K562 (cell line): ENCODE results near the gene ZNF22. TPM values are rescaled to one million over a fixed set of nuclear protein-coding genes. Genes with fewer than 3 reads are reported as not detected.

ENCODE experiments used
- ARID1B ChIP-seq: fragments of 450-650 bp; IDR thresholded peaks from 2 replicates; pipeline ENCODE4 v1.6.1; 2016; ENCODE audit warnings: antibody characterized with exemption, mild to moderate bottlenecking, inconsistent platforms
- BCOR ChIP-seq: fragments of 450-650 bp; IDR thresholded peaks from 2 replicates; pipeline ENCODE4 v1.6.1; 2016
- CEBPB ChIP-seq: fragments of 450-650 bp; IDR thresholded peaks from 2 replicates; pipeline ENCODE4 v1.6.1; 2016; ENCODE audit warnings: missing genetic modification characterization, missing compliant biosample characterization
- CREB1 ChIP-seq, 2 experiments: sonication (generic) in 1 of 2; formaldehyde crosslinking in 1 of 2; IDR thresholded peaks; 2 replicates each; pipeline versions ENCODE4 v1.6.1 to v1.8.0; 2012 to 2022; ENCODE audit warnings: inconsistent platforms in 1 of 2, mild to moderate bottlenecking in 1 of 2, missing genetic modification reagents in 1 of 2, moderate library complexity in 1 of 2
- DDX20 ChIP-seq: fragments of 450-650 bp; IDR thresholded peaks from 2 replicates; pipeline ENCODE4 v1.6.1; 2016; ENCODE audit warnings: missing genetic modification characterization, low read depth, mild to moderate bottlenecking, missing compliant biosample characterization, moderate library complexity
- GABPB2 ChIP-seq: fragments of 250-450 bp; sonication (Bioruptor Pico); conservative IDR thresholded peaks from 2 replicates; pipeline ENCODE4 v1.5.1; 2021; ENCODE audit warnings: mild to moderate bottlenecking
- HDAC1 ChIP-seq, 2 experiments: fragments of 450-650 bp; IDR thresholded peaks; 2 replicates each; pipeline ENCODE4 v1.6.1; 2016 to 2017; ENCODE audit warnings: inconsistent platforms in 1 of 2, mild to moderate bottlenecking in 1 of 2, moderate library complexity in 1 of 2
- HDAC2 ChIP-seq: fragments of 450-650 bp; IDR thresholded peaks from 2 replicates; pipeline ENCODE4 v1.6.1; 2016; ENCODE audit warnings: mild to moderate bottlenecking
- HMGN3 ChIP-seq: IDR thresholded peaks from 2 replicates; pipeline ENCODE4 v1.6.1; 2011; ENCODE audit warnings: borderline replicate concordance, low read depth, mild to moderate bottlenecking, mixed read lengths, low read length; ENCODE audit not compliant: insufficient read length; ENCODE audit errors: extremely low read depth
- HNRNPL ChIP-seq: fragments of 200-400 bp; formaldehyde crosslinking; IDR thresholded peaks from 2 replicates; pipeline ENCODE4 v1.6.1; 2017; ENCODE audit warnings: low read depth, mild to moderate bottlenecking, low read length
- KLF1 ChIP-seq: fragments of 450-650 bp; IDR thresholded peaks from 2 replicates; pipeline ENCODE4 v1.6.1; 2016; ENCODE audit warnings: missing genetic modification characterization, missing compliant biosample characterization
- MEIS2 ChIP-seq: fragments of 450-650 bp; IDR thresholded peaks from 2 replicates; pipeline ENCODE4 v1.6.1; 2014; ENCODE audit warnings: mild to moderate bottlenecking; ENCODE audit not compliant: partially characterized antibody
- NR4A1 ChIP-seq, 2 experiments: fragments of 250-450 bp in 1 of 2; fragments of 450-650 bp in 1 of 2; sonication (Bioruptor Pico) in 1 of 2; IDR thresholded peaks; 2 replicates each; pipeline versions ENCODE4 v1.4.0 to v1.6.1; 2016 to 2020; ENCODE audit warnings: mild to moderate bottlenecking in 2 of 2, missing compliant biosample characterization in 1 of 2, missing genetic modification characterization in 1 of 2, moderate library complexity in 1 of 2
- RNF2 ChIP-seq: sonication (generic); IDR thresholded peaks from 2 replicates; pipeline ENCODE4 v1.6.1; 2016
- SETDB1 ChIP-seq: IDR thresholded peaks from one replicate; pipeline ENCODE4 v1.6.1; 2012; ENCODE audit warnings: low read length, control low read depth, inconsistent platforms
- TEAD4 ChIP-seq, 2 experiments: sonication (generic) in 1 of 2; formaldehyde crosslinking in 1 of 2; IDR thresholded peaks; 2 replicates each; pipeline versions ENCODE4 v1.6.1 to v1.8.0; 2012 to 2022; ENCODE audit warnings: borderline replicate concordance in 1 of 2, inconsistent platforms in 1 of 2, low read length in 1 of 2, mild to moderate bottlenecking in 1 of 2, missing genetic modification reagents in 1 of 2
- ZC3H4 ChIP-seq: sonication (generic); formaldehyde crosslinking; IDR thresholded peaks from 2 replicates; pipeline ENCODE4 v1.9.0; 2021; ENCODE audit warnings: missing genetic modification reagents, borderline replicate concordance
- ZNF764 ChIP-seq: fragments of 250-450 bp; sonication (Bioruptor Pico); IDR thresholded peaks from 2 replicates; pipeline ENCODE4 v1.4.0; 2020; ENCODE audit warnings: low read depth, mild to moderate bottlenecking, moderate library complexity
- polyA plus RNA-seq, 8 experiments: library from polyadenylated mRNA; depleted of rRNA in 4 of 8; stranded (reverse) in 5 of 8; unstranded in 3 of 8; fragments of >200 nt; fragmentation: Nextera tagmentation in 2 of 8; fragmentation: Illumina TruSeq in 1 of 8; extraction: Ambion mirVana in 2 of 8; extraction: Trizol in 1 of 8; gene quantifications; 2 replicates each; pipeline versions ENCODE4 v1.2.1 to v1.2.3, GENCODE V29; 2011 to 2014; ENCODE audit warnings: inconsistent platforms in 1 of 8, missing spikeins in 1 of 8
- total RNA-seq, 7 experiments: library from RNA; depleted of rRNA in 6 of 7; stranded (reverse); fragments of >200 nt in 6 of 7; fragmentation: Illumina TruSeq in 2 of 7; extraction: Trizol in 2 of 7; gene quantifications; 2 replicates each; pipeline versions ENCODE4 v1.2.1 to v1.2.3, GENCODE V29; 2011 to 2021; ENCODE audit warnings: low replicate concordance in 1 of 7
- TF ChIP-seq, protein P1 (sequence below), 3 experiments: fragments of 200-800 bp in 1 of 3; sonication (Bioruptor generic) in 1 of 3; sonication (generic) in 1 of 3; formaldehyde crosslinking in 1 of 3; IDR thresholded peaks; 2 replicates each; pipeline versions ENCODE4 v1.6.1 to v1.8.0; 2016 to 2022; ENCODE audit warnings: mild to moderate bottlenecking in 2 of 3, missing compliant biosample characterization in 2 of 3, missing genetic modification characterization in 2 of 3, missing genetic modification reagents in 1 of 3
- TF ChIP-seq, protein P2 (sequence below), 2 experiments: IDR thresholded peaks; 2 replicates each; pipeline ENCODE4 v1.6.1; 2011; ENCODE audit warnings: borderline replicate concordance in 1 of 2, control low read depth in 1 of 2, low read depth in 1 of 2, low read length in 1 of 2, mild to moderate bottlenecking in 1 of 2, mixed read lengths in 1 of 2, moderate library complexity in 1 of 2; ENCODE audit not compliant: insufficient read depth in 1 of 2, insufficient read length in 1 of 2, poor library complexity in 1 of 2, severe bottlenecking in 1 of 2; ENCODE audit errors: extremely low read depth in 1 of 2
- TF ChIP-seq, protein P3 (sequence below), 2 experiments: fragments of 450-650 bp; conservative IDR thresholded peaks; 2 replicates each; pipeline ENCODE4 v1.6.1; 2017; ENCODE audit warnings: mild to moderate bottlenecking in 2 of 2, moderate library complexity in 2 of 2

The ZNF22 gene
- total and polyA plus RNA-seq, 9 of the 15 experiments (the other 6 are each of a cell fraction or from before 2014, with no cell fraction given): 36.2 to 98.7 (median 51.2) TPM

GRCh38 chr10:44959247-44960087 is 41.3 kb upstream of the ZNF22 start, which contains the start of gene RASSF4 (continued):
- TF ChIP-seq ZNF764 (CRISPR knock-in tag): no peak
- TF ChIP-seq RNF2: peak; percentile 22; the same call in 1 of the 2 replicates
- no peak for TF ChIP-seq ZC3H4 (CRISPR knock-in tag)
- TF ChIP-seq, protein P1, sequence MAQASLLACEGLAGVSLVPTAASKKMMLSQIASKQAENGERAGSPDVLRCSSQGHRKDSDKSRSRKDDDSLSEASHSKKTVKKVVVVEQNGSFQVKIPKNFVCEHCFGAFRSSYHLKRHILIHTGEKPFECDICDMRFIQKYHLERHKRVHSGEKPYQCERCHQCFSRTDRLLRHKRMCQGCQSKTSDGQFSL (CRISPR knock-in tag; IDR thresholded peaks at IDR 0.05): peak; percentile 11; the same call in 1 of the 2 replicates
- TF ChIP-seq, protein P1 (tag; IDR thresholded peaks at IDR 0.05): no peak
- no peak for TF ChIP-seq SETDB1
- TF ChIP-seq BCOR: peak; percentile 45; the same call in 1 of the 2 replicates
- peak; percentile 70 for TF ChIP-seq TEAD4 (IDR thresholded peaks at IDR 0.05; ENCODE audit: low read length)
- no peak for TF ChIP-seq TEAD4 (CRISPR knock-in tag; IDR thresholded peaks at IDR 0.05; ENCODE audit: borderline replicate concordance)
- TF ChIP-seq KLF1 (tag): 0 out of 2 replicates have a peak, but pooled peaks have one; percentile 38
- TF ChIP-seq CEBPB: peak; percentile 64; the same call in 1 of the 2 replicates
- no peak for TF ChIP-seq GABPB2 (CRISPR knock-in tag)
- TF ChIP-seq, protein P2, sequence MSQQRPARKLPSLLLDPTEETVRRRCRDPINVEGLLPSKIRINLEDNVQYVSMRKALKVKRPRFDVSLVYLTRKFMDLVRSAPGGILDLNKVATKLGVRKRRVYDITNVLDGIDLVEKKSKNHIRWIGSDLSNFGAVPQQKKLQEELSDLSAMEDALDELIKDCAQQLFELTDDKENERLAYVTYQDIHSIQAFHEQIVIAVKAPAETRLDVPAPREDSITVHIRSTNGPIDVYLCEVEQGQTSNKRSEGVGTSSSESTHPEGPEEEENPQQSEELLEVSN (IDR thresholded peaks at IDR 0.05; ENCODE audit: borderline replicate concordance in 1 of 2, extremely low read depth in 1 of 2, insufficient read depth in 1 of 2, insufficient read length in 1 of 2, low read depth in 1 of 2, low read length in 1 of 2, poor library complexity in 1 of 2, severe bottlenecking in 1 of 2): peak in 1 of 2 experiments; percentile 58
- 0 out of 2 replicates have a peak, but pooled peaks have one; percentile 31 for TF ChIP-seq CREB1 (IDR thresholded peaks at IDR 0.05)
- no peak for TF ChIP-seq CREB1 (CRISPR knock-in tag; IDR thresholded peaks at IDR 0.05)
- TF ChIP-seq MEIS2: peak; percentile 48
- no peak for TF ChIP-seq DDX20 (tag)
- peak; percentile 71 for TF ChIP-seq HMGN3
- TF ChIP-seq HNRNPL: no peak
- TF ChIP-seq HDAC2: peak; percentile 83; the same call in 1 of the 2 replicates
- no peak for TF ChIP-seq NR4A1 (CRISPR knock-in tag; IDR thresholded peaks at IDR 0.05)
- TF ChIP-seq NR4A1 (tag; IDR thresholded peaks at IDR 0.05): no peak
- peak in 1 of 2 experiments; percentile 80; a peak in 2 of 4 replicates for TF ChIP-seq HDAC1 (IDR thresholded peaks at IDR 0.05)
- TF ChIP-seq ARID1B: peak; percentile 60
- TF ChIP-seq, protein P3, sequence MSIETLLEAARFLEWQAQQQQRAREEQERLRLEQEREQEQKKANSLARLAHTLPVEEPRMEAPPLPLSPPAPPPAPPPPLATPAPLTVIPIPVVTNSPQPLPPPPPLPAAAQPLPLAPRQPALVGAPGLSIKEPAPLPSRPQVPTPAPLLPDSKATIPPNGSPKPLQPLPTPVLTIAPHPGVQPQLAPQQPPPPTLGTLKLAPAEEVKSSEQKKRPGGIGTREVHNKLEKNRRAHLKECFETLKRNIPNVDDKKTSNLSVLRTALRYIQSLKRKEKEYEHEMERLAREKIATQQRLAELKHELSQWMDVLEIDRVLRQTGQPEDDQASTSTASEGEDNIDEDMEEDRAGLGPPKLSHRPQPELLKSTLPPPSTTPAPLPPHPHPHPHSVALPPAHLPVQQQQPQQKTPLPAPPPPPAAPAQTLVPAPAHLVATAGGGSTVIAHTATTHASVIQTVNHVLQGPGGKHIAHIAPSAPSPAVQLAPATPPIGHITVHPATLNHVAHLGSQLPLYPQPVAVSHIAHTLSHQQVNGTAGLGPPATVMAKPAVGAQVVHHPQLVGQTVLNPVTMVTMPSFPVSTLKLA (conservative IDR thresholded peaks at IDR 0.05): 0 out of 4 replicates have a peak, but pooled peaks of 1 of the 2 experiments have one; percentile 21
